Stimulated activated CD4-positive, alpha-beta T cell treated with anti-CD3 and anti-CD28 coated beads, TNF-alpha, amount 100 ng/mL, for 4 hours (primary cell): Measurements from ENCODE around the gene PDXDC1.
"Not testable (repeated sequence)": the region's sequence is repeated elsewhere in the genome, so short reads cannot be mapped to it uniquely, and the experiment has no call there.

Source experiments
- DNase-seq, 3 experiments: peaks; one replicate each; pipeline ENCODE4 v3.0.0-alpha.2; 2020; ENCODE audit warnings: low read depth in 3 of 3

The PDXDC1 gene, protein sequence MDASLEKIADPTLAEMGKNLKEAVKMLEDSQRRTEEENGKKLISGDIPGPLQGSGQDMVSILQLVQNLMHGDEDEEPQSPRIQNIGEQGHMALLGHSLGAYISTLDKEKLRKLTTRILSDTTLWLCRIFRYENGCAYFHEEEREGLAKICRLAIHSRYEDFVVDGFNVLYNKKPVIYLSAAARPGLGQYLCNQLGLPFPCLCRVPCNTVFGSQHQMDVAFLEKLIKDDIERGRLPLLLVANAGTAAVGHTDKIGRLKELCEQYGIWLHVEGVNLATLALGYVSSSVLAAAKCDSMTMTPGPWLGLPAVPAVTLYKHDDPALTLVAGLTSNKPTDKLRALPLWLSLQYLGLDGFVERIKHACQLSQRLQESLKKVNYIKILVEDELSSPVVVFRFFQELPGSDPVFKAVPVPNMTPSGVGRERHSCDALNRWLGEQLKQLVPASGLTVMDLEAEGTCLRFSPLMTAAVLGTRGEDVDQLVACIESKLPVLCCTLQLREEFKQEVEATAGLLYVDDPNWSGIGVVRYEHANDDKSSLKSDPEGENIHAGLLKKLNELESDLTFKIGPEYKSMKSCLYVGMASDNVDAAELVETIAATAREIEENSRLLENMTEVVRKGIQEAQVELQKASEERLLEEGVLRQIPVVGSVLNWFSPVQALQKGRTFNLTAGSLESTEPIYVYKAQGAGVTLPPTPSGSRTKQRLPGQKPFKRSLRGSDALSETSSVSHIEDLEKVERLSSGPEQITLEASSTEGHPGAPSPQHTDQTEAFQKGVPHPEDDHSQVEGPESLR

DNA sequence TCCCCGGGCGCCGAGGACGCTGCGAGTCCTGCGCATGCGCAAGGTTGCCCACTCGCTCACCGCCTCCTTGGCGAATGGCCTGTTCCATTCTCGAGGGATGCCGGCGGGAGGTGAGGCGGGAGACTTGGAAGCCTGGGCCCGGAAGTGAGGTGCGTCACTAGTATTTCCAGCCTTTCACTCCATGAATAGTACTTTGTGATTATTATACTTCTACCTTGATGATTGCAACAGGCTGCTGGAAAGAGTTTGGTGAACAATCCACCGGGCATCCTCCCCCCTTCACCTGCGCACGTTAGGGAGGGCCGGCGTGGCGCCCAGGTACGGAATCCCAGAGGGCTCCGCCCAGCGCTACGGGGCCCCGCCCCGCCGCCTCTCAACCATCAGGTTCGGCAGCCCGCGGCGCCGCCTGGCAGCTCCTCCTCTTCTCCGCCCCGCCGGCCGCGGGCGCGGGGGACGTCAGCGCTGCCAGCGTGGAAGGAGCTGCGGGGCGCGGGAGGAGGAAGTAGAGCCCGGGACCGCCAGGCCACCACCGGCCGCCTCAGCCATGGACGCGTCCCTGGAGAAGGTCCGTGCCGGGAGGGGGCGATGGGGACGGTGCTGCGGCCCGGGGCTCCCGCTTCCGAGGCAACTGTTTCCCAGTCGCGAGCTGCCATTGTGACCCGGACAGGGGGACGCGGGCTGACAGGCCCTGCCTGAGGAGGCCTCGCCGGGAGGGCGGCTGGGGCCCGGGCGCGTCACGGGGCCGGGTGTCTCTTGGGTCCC is at the start of gene PDXDC1:
TSS of gene PDXDC1 (plus strand) at position 371 of the 762 bp plus-strand sequence. CDS start at position 545, 174 bp downstream.
- DNase-seq, result peak; percentile 97 to 98 (median 98)

GRCh38 chr16:14928064-14928714 is 46.6 kb upstream of the PDXDC1 start:
- DNase-seq, result not testable (repeated sequence)

DNA sequence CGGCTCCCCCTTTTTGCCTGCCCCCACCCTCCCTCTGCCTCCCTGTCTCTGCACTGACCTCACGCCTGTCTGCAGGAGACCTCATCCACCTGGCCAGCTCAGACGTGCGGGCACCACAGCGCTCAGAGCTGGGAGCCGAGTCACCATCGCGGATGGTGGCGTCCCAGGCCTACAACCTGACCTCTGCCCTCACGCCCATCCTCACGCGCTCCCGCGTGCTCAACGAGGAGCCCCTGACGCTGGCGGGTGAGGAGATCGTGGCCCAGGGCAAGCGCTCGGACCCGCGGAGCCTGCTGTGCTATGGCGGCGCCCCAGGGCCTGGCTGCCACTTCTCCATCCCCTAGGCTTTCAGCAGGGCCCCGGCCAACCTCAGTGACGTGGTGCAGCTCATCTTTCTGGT is 45.6 kb upstream of the PDXDC1 start:
- not testable (repeated sequence) for DNase-seq

DNA sequence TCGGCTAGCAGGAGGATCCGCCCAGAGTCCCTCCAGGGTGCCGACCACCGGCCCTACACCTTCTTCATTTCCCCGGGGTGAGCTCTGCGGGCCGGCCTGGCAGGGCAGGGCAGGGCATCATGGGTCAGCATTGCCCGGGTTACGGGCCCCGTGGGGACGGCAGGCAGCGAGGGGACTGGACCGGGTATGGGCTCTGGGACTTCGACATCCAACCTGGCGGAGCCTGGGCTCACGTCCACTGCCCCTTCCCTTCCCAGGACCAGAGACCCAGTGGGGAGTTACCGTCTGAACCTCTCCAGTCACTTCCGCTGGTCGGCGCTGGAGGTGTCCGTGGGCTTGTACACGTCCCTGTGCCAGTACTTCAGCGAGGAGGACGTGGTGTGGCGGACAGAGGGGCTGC is 44.6 kb upstream of the PDXDC1 start:
- DNase-seq, result not testable (repeated sequence)

DNA sequence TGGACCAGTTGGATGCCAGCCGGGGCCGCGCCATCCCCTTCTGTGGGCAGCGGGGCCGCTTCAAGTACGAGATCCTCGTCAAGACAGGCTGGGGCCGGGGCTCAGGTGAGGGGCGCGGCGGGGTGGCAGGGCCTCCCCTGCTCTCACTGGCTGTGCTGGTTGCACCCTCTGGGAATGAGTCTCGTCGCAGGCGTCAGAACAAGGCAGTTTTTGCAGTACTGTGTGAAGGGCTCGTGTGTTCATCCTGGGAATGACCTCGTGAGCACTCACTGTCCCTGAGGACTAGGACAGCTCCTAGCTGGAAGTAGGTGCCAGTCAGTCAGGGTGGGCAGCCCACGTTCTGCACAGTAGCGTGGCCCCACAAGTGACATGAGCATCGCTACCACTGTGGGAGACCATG is 43.9 kb upstream of the PDXDC1 start:
- not testable (repeated sequence) for DNase-seq

GRCh38 chr16:14932581-14933375 is 42.0 kb upstream of the PDXDC1 start:
- not testable (repeated sequence) for DNase-seq

DNA sequence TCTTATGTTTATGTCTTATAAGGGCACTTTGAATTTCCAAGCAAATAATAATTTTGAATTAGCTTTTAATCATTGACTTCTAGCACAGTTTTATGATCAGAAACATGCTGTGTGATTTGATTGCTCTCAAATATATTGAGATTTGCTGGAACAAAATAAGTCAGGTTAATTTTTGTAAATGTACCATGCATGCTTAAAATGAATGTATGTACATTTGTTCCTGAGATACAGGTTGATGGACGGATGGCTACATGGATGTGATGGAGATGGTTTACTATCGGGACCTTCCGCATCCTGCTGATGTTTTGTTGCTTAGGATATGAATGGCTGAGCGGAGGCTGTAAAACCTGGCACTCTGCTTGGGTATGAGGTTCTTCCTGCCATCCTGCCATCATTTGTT is 37.7 kb upstream of the PDXDC1 start, which contains the start of gene NPIPA1:
TSS of gene NPIPA1 (plus strand) at position 301 of the 400 bp plus-strand sequence. CDS start at position 301, 0 bp downstream.
- DNase-seq, result not testable (repeated sequence)

GRCh38 chr16:14937994-14938393 is 36.8 kb upstream of the PDXDC1 start:
- DNase-seq, result not testable (repeated sequence)

- not testable (repeated sequence) for DNase-seq
These were observed 32.1 kb upstream of the PDXDC1 start for GRCh38 chr16:14942686-14943085.

- no peak for DNase-seq
These were observed 19.1 kb upstream of the PDXDC1 start for GRCh38 chr16:14955546-14956231.

DNA sequence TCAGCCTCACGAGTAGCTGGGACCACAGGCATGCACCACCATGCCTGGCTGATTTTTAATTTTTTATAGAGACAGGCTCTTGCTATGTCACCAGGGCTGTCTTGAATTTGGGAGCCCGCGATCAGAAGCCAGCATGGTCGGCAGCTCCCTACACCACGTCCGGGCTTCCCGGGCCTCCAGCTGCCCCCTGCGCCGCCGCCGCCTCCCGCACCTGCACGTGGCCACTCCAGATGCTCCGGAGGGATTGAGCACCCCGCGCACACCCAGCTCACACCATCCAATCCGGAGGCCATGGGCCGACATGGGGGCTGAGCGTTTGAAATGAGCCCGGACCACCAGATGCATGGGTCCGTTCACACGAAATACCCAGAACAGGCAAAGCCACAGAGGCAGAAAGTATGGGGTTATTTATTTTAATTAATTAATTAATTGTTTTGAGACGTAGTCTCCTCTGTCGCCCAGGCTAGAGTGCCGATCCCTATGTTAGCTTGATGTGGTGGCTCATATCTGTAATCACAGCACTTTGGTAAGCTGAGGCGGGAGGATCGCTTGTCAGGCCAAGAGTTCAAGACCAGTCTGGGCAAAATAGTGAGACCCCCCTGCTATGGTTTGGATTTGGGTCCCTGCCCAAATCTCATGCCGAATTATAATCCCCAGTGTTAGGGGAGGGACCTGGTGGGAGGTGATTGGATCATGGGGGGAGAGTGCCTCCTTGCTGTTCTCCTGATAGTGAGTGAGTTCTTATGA is 17.1 kb upstream of the PDXDC1 start:
- DNase-seq, result no peak

GRCh38 chr16:14958323-14958600 is 16.6 kb upstream of the PDXDC1 start:
- no peak for DNase-seq

- DNase-seq, result no peak
These were observed 15.9 kb upstream of the PDXDC1 start for GRCh38 chr16:14958970-14959369.

DNA sequence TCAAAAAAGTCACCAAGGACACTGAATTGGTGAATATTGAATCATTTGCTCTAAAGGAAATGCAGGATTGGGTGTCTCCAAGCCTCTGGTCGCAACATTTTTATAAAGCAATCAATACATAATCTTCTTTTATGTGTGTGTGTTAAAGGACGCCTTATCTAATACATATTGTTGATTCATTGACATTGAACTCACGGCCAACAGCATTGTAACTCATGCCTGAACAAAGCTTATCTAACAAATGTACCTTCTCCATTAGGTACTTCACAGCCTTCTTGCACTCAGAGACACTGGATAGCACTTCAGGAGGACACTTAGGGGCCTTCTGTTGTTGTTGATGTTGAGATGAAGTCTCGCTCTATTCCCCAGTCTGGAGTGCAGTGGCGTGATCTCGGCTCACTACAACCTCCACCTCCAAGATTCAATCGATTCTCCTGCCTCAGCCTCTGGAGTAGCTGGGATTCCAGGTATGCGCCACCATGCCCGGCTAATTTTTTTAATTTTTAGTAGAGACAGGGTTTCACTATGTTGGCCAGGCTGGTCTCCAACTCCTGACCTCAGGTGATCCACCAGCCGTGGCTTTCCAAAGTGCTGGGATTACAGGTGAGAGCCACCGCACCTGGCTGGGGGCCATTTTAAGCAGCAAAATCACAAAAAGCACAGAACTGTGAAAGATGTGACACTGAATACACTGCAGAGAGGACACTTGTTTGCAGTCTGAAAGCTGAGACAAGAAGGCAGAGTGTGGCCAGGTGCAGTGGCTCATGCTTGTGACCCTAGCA is 13.2 kb upstream of the PDXDC1 start:
- DNase-seq, result no peak

GRCh38 chr16:14963281-14964173 is 11.3 kb upstream of the PDXDC1 start:
- DNase-seq, result no peak

DNA sequence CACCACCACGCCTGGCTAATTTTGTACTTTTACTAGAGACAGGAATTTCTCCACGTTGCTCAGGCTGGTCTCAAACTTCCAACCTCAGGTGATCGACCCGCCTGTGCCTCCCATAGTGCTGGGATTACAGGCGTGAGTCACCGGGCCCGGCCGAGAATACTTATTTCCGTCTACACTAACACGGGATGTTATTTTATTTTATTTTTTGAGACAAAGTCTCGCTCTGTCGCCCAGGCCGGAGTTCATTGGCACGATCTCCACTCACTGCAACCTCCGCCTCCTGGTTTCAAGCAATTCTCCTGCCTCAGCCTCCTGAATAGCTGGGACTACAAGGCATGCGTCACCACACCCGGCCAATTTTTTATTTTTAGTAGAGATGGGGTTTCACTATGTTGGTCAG is 9.5 kb upstream of the PDXDC1 start:
- DNase-seq, result no peak

DNA sequence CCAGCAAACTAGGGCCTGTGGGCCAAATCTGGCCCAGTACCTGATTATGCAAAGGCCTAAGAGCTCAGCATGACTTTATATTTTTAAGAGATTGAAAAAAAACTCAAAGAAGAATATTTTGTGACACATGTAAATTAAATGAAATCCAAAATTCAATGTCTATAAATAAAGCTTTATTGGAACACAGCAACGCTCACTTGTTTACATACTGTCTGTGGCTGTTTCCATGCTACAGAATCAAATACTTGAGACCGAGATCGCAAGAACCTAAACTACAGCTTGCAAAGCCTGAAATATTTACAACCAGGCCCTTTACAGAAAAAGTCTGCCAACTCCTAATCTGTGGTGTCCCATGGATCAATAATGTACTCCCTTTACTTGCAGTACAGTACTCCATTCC is 5.0 kb upstream of the PDXDC1 start:
- not testable (repeated sequence) for DNase-seq
